HL-60 (cell line): Measurements from ENCODE around the gene ZBTB12.

ENCODE experiments used
- POLR2AphosphoS5 ChIP-seq: IDR thresholded peaks from 2 replicates; pipeline ENCODE4 v1.6.1; 2012; ENCODE audit warnings: low read depth
- SPI1 ChIP-seq: IDR thresholded peaks from 2 replicates; pipeline ENCODE4 v1.6.1; 2012; ENCODE audit warnings: low read depth, mild to moderate bottlenecking, borderline replicate concordance
- TF ChIP-seq, protein P1 (sequence below): IDR thresholded peaks from one replicate; pipeline ENCODE4 v1.5.1; 2011; ENCODE audit warnings: low read length, control low read depth, inconsistent platforms; ENCODE audit not compliant: insufficient read depth
- TF ChIP-seq, protein P2 (sequence below): IDR thresholded peaks from 2 replicates; pipeline ENCODE4 v1.6.1; 2012; ENCODE audit warnings: low read depth; ENCODE audit not compliant: insufficient replicate concordance

DNA sequence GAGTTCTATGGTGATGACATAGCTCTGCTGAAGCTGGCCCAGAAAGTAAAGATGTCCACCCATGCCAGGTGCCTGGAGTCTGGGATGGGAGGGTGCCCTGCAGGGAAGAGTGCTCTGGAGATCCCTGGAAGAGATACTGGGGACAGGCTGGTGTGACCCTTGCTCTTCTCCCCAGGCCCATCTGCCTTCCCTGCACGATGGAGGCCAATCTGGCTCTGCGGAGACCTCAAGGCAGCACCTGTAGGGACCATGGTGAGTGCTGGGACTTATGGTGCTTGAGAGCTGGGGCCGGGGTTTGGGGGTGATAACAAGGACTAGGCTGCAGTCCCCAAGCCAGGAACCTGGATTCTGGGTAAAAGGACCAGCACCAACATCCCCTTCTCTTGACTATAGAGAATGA lies 41.9 kb upstream of the ZBTB12 start:
- TF ChIP-seq, protein P1, sequence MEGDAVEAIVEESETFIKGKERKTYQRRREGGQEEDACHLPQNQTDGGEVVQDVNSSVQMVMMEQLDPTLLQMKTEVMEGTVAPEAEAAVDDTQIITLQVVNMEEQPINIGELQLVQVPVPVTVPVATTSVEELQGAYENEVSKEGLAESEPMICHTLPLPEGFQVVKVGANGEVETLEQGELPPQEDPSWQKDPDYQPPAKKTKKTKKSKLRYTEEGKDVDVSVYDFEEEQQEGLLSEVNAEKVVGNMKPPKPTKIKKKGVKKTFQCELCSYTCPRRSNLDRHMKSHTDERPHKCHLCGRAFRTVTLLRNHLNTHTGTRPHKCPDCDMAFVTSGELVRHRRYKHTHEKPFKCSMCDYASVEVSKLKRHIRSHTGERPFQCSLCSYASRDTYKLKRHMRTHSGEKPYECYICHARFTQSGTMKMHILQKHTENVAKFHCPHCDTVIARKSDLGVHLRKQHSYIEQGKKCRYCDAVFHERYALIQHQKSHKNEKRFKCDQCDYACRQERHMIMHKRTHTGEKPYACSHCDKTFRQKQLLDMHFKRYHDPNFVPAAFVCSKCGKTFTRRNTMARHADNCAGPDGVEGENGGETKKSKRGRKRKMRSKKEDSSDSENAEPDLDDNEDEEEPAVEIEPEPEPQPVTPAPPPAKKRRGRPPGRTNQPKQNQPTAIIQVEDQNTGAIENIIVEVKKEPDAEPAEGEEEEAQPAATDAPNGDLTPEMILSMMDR: no peak
- TF ChIP-seq, protein P2, sequence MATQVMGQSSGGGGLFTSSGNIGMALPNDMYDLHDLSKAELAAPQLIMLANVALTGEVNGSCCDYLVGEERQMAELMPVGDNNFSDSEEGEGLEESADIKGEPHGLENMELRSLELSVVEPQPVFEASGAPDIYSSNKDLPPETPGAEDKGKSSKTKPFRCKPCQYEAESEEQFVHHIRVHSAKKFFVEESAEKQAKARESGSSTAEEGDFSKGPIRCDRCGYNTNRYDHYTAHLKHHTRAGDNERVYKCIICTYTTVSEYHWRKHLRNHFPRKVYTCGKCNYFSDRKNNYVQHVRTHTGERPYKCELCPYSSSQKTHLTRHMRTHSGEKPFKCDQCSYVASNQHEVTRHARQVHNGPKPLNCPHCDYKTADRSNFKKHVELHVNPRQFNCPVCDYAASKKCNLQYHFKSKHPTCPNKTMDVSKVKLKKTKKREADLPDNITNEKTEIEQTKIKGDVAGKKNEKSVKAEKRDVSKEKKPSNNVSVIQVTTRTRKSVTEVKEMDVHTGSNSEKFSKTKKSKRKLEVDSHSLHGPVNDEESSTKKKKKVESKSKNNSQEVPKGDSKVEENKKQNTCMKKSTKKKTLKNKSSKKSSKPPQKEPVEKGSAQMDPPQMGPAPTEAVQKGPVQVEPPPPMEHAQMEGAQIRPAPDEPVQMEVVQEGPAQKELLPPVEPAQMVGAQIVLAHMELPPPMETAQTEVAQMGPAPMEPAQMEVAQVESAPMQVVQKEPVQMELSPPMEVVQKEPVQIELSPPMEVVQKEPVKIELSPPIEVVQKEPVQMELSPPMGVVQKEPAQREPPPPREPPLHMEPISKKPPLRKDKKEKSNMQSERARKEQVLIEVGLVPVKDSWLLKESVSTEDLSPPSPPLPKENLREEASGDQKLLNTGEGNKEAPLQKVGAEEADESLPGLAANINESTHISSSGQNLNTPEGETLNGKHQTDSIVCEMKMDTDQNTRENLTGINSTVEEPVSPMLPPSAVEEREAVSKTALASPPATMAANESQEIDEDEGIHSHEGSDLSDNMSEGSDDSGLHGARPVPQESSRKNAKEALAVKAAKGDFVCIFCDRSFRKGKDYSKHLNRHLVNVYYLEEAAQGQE: no peak
- no peak for TF ChIP-seq POLR2AphosphoS5
- no peak for TF ChIP-seq SPI1
